Adrenal gland (tissue), 12 donors: Measurements from ENCODE around the gene MED13. TPM values are rescaled to one million over a fixed set of nuclear protein-coding genes. Genes with fewer than 3 reads are reported as not detected.

Experiments
- DNase-seq, 7 donors: peaks; one replicate each; pipeline ENCODE4 v3.0.0-alpha.2; 2019 to 2020
- H3K27ac ChIP-seq, 5 donors: fragments of 200-600 bp; sonication (generic) in 4 of 5; 1 replicate in 3 of 5; 2 replicates in 2 of 5; pipeline versions ENCODE4 v1.5.1 to v1.8.0; 2016 to 2020; ENCODE audit warnings: mild to moderate bottlenecking in 1 of 5
- H3K27me3 ChIP-seq: fragments of 200-600 bp; 2 replicates; pipeline ENCODE4 v1.8.0; 2021
- H3K36me3 ChIP-seq, 2 donors: fragments of 200-600 bp; replicated peaks in 1 of 2; 1 replicate in 1 of 2; 2 replicates in 1 of 2; pipeline versions ENCODE4 v1.5.1 to v1.8.0; 2018 to 2022
- H3K4me1 ChIP-seq, 2 donors: fragments of 200-600 bp; replicated peaks in 1 of 2; 1 replicate in 1 of 2; 2 replicates in 1 of 2; pipeline versions ENCODE4 v1.5.1 to v1.8.0; 2018 to 2021
- H3K4me3 ChIP-seq, 4 donors: fragments of 200-600 bp; sonication (generic) in 3 of 4; one replicate each; pipeline ENCODE4 v1.5.1; 2016 to 2018
- H3K9me3 ChIP-seq, 3 donors: fragments of 200-600 bp; sonication (generic) in 1 of 3; replicated peaks in 1 of 3; 1 replicate in 2 of 3; 2 replicates in 1 of 3; pipeline versions ENCODE4 v1.5.1 to v1.8.0; 2016 to 2021
- POLR2A ChIP-seq, 2 donors: fragments of 450-650 bp; IDR thresholded peaks; one replicate each; pipeline ENCODE4 v1.6.1; 2017; ENCODE audit warnings: antibody characterized with exemption in 2 of 2, mild to moderate bottlenecking in 2 of 2, moderate library complexity in 1 of 2
- WGBS, 4 donors: extraction: QIAGEN DNeasy Blood & Tissue Kit in 2 of 4; methylation state at CpG; one replicate each; pipeline versions ENCODE4 v1.1.5 to v1.1.7; 2013 to 2017; 5-methylcytosine and 5-hydroxymethylcytosine counted together
- intact Hi-C, 2 donors: fragments of 100-400 bp; cut with DNase I; formaldehyde crosslinking; loops; one replicate each; pipeline versions ENCODE4 v1.14.1 to v1.15.0; 2022 to 2023
- polyA plus RNA-seq, 3 donors: library from polyadenylated mRNA; stranded (reverse); fragments of 200-250 nt in 2 of 3; fragments of 350-450 nt in 1 of 3; fragmentation: Illumina TruSeq in 1 of 3; extraction: RNeasy Lipid Tissue Mini Kit (QIAGEN cat#74804) in 1 of 3; gene quantifications; one replicate each; pipeline ENCODE4 v1.2.3, GENCODE V29; 2013 to 2014
- total RNA-seq, 9 donors: library from RNA; depleted of rRNA in 4 of 9; stranded (reverse); fragments of >200 nt in 4 of 9; fragments of 120-200 nt in 1 of 9; fragmentation: NEBNext Ultra II Directional in 1 of 9; extraction: Animal tissue kit (Norgen Biotek cat#: 25700) in 1 of 9; gene quantifications; one replicate each; pipeline versions ENCODE4 v1.1.0 to v1.2.4, GENCODE V29; 2013 to 2023
- TF ChIP-seq, protein P1 (sequence below), 6 experiments: fragments of 450-650 bp in 4 of 6; fragments of 200-600 bp in 2 of 6; sonication (generic) in 1 of 6; IDR thresholded peaks; 1 replicate in 5 of 6; 2 replicates in 1 of 6; pipeline versions ENCODE4 v1.5.1 to v1.8.0; 2016 to 2021; ENCODE audit warnings: antibody characterized with exemption in 6 of 6, mild to moderate bottlenecking in 2 of 6, moderate library complexity in 1 of 6
- donor health status: healthy with polysubstance abuse.
- donor health status: Bipolar disorder and iron deficiency.
- donor health status: DM: yes; HTN: yes; CAD: no.
- donor health status: DM: no; HTN: no; CAD: no.
- donor health status: DM: no; HTN: no; CAD: no.
- donor health status: DM: yes; HTN: yes; CAD: no.

Gene MED13
- total and polyA plus RNA-seq, 12 donors, result 8.2 to 62.3 (median 51.8) TPM

DNA sequence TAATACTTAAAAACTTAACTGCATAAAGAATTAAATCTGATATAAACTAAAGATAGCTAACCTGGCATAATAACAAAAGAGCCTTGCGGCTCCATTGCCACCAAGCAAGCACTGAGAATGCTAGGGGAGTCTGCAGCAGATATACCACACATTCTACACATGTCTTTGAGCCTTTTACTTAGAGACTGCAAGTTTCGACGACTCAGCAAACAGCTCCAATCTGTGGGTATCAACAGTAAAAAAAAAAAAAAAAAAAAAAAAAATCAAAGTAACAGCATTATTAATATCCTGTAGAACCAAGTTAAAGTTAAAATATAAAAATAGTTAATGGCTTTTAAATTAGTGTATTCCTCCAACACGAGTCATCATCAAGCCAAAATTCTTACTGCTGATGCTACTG lies 109.5 kb downstream of the MED13 start:
- no peaks in the 10 kb centered on the region for H3K27me3 ChIP-seq
- TF ChIP-seq, protein P1, sequence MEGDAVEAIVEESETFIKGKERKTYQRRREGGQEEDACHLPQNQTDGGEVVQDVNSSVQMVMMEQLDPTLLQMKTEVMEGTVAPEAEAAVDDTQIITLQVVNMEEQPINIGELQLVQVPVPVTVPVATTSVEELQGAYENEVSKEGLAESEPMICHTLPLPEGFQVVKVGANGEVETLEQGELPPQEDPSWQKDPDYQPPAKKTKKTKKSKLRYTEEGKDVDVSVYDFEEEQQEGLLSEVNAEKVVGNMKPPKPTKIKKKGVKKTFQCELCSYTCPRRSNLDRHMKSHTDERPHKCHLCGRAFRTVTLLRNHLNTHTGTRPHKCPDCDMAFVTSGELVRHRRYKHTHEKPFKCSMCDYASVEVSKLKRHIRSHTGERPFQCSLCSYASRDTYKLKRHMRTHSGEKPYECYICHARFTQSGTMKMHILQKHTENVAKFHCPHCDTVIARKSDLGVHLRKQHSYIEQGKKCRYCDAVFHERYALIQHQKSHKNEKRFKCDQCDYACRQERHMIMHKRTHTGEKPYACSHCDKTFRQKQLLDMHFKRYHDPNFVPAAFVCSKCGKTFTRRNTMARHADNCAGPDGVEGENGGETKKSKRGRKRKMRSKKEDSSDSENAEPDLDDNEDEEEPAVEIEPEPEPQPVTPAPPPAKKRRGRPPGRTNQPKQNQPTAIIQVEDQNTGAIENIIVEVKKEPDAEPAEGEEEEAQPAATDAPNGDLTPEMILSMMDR (IDR thresholded peaks at IDR 0.05), result no peak
- TF ChIP-seq POLR2A (IDR thresholded peaks at IDR 0.05), result no peak
- peaks cover 0 to 66% of the 10 kb centered on the region in 2 donors for H3K36me3 ChIP-seq
- WGBS, 4 donors, result 81 to 85% (median 84%) methylated on average over 4 of the region's 4 CpGs
- intact Hi-C loops, result no loop called here
- no peaks in the 10 kb centered on the region for H3K4me1 ChIP-seq
- no peak overlapping the region for H3K4me3 ChIP-seq
- no peaks in the 10 kb centered on the region for H3K9me3 ChIP-seq
- no peak overlapping the region for H3K27ac ChIP-seq
- no peak for DNase-seq

DNA sequence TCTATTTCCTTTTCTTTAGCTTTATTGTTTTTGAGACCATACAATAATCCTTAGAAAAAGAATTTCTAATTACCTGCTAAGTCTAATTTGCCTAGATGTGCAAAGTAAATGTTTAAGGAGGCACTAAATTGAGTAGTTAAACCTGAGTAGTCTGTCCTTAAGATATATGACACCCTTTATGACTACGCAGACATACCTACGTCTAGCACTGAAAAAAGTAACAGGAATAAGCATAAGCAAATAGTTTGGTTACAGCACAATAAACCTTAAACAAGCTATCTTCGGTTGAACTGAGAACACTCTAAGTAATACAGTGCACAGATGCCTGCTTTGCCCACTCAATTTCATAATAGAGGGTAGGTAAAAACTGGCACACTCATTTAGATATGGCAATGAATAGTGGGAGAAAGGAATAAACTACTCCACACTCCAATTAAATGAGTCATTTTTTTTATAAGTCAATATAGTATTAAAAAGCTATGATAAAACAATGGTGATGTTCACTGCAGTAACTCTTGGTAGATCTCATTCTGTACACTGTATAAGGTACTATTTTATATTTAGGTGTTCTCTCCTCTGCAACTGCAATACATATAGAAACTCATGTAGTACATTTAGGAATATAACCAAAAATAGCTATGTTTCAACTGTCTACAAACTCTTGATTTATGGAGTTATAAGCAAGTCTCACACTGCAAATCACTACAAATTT lies 117.6 kb downstream of the MED13 start:
- intact Hi-C loops, result no loop called here
- Histone ChIP-seq H3K4me3 (no peak overlapping the region), H3K27me3 (no peaks in the 10 kb centered on the region), H3K27ac (no peak overlapping the region), H3K4me1 (no peaks in the 10 kb centered on the region), H3K9me3 (no peaks in the 10 kb centered on the region), H3K36me3 (peaks cover 0 to 70% of the 10 kb centered on the region in 2 donors)
- DNase-seq, result no peak
- TF ChIP-seq, protein P1 (IDR thresholded peaks at IDR 0.05), result no peak
- no peak for TF ChIP-seq POLR2A (IDR thresholded peaks at IDR 0.05)
- WGBS, 4 donors, result 90 to 95% (median 92%) methylated on average over 3 of the region's 3 CpGs

DNA sequence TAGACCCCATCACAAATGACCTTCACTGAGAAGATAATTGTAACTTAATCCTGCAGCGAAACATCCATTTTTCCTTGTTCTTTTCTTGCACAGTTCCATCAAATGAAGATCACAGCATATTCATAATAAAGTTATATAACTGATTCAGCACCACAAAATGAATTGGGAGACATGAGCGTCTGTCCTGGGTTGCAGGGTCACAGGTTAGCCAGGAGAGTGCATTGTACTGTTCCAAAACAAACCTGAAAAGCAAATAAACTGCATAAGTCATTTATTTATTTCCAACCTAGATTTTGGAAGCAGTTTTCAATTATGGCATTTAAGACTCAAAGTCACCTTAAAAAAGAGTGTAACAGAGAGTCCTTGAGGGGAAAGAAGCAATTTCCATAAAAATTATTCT lies 118.7 kb downstream of the MED13 start:
- H3K4me1 ChIP-seq, result no peaks in the 10 kb centered on the region
- H3K36me3 ChIP-seq, result peaks cover 0 to 59% of the 10 kb centered on the region in 2 donors
- DNase-seq, result no peak
- no peak for TF ChIP-seq POLR2A (IDR thresholded peaks at IDR 0.05)
- TF ChIP-seq, protein P1 (IDR thresholded peaks at IDR 0.05), result no peak
- 54 to 69% (median 61%) methylated on average over 2 of the region's 2 CpGs for WGBS, 4 donors
- H3K4me3 ChIP-seq, result no peak overlapping the region
- no peaks in the 10 kb centered on the region for H3K9me3 ChIP-seq
- H3K27me3 ChIP-seq, result no peaks in the 10 kb centered on the region
- no peak overlapping the region for H3K27ac ChIP-seq
- intact Hi-C loops, result no loop called here

DNA sequence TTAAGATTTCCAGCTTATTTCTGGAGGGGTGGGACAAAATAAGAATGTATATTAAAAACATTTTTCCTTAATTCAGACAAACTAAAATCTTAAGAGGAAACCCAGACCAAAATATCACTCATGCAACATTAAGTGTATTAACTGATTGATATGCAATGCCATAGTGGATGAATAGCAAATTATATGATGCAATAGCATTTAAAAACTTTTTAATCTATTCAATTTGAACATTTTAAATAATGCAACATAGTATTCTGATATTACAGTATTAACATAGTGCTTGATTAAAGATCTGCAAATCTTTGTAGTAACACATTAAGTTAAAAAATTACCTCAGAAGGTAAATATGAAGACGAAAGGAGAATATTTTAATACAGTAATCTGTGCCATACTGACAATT lies 122.0 kb downstream of the MED13 start:
- intact Hi-C loops, result no loop called here
- DNase-seq, result no peak

More for the DNA sequence above, 122.0 kb downstream of the MED13 start:
- 88 to 100% (median 94%) methylated on average over 1 of the region's 1 CpG for WGBS, 4 donors
- Histone ChIP-seq H3K9me3 (no peaks in the 10 kb centered on the region), H3K27me3 (no peaks in the 10 kb centered on the region), H3K4me1 (no peaks in the 10 kb centered on the region), H3K36me3 (peaks cover 0 to 31% of the 10 kb centered on the region in 2 donors), H3K27ac (no peak overlapping the region), H3K4me3 (no peak overlapping the region)
- TF ChIP-seq, protein P1 (IDR thresholded peaks at IDR 0.05), result no peak
- no peak for TF ChIP-seq POLR2A (IDR thresholded peaks at IDR 0.05)
